HG02884 (cell line): ENCODE results near the gene MAML3.

Experiments used
- ATAC-seq: cut with Tn5 transposase; IDR thresholded peaks from one replicate; pipeline ENCODE4 v1.9.1; 2021; ENCODE audit warnings: mild to moderate bottlenecking, moderate library complexity; ENCODE audit not compliant: unreplicated experiment

Gene MAML3

DNA sequence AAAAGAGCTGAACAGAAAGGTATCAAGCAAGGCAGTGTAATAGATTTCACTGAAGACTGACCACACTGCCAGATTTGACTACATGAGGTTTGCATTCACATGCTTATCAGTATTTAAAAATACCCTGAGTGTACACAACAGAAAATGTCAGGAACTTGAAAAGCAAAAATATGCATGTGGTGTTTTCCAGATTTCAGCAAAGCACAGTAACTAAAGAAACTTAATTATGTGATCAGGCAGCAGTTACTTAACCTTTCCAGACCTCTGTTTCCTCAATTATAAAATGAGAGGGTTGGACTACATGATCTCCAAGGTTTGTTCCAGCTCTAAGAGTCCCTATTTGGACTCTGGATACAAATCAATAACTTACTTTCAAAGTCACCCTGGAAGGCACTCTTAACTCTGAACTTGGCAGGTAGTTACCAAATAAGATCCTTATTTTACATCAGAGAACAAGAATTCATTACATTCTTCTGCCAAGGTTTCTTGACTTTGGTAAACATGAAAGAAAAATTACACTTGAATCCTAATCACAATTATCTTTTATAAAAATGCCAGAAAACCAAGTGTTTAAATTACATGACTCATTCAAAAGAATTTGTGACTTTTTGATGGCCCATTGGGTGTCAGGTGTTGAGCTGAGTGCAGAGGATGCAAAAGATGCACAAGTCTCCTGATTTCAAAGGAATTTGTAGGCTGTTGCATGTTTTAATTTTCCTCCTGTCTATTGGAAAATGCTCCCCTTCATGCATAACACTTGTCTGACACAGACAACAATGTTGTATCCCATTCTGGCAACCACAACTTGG is 246.8 kb downstream of the MAML3 start:
- ATAC-seq = no peak

DNA sequence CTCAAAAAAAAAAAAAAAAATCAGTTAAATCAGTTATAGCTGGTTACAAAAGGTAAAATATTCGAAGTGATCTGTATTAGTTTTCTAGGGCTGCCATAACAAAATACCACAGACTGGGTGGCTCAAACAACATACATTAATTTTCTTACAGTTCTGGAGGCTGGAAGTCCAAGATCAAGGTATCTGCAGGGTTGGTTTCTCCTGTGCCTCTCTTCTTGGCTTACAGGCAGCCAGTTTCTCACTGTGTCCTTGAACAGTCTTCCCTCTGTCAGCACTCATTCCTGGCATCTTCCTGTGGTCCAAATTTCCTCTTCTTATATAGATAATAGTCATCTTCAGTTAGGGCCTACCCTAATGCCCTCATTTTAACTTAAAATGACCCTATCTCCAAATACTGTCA is 248.5 kb downstream of the MAML3 start:
- no peak for ATAC-seq

DNA sequence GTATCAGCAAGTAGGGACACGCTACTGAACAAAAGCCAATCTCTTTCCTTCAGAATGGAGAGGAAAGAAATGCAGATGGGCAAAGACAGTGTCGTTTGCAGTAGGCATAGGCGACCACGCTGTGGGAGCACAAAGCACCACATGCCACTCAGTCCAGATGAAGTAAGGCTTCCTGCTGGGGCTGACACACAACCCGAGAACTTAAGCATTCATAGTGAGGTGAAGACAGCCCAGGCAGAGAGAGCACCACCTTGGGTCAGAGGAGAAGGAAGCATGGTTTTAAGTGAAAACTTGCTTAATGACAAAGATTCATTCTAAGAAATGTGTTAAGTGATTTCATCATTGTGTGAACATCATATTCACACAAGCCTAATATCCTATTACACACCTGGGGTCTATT is 249.6 kb downstream of the MAML3 start:
- no peak for ATAC-seq

DNA sequence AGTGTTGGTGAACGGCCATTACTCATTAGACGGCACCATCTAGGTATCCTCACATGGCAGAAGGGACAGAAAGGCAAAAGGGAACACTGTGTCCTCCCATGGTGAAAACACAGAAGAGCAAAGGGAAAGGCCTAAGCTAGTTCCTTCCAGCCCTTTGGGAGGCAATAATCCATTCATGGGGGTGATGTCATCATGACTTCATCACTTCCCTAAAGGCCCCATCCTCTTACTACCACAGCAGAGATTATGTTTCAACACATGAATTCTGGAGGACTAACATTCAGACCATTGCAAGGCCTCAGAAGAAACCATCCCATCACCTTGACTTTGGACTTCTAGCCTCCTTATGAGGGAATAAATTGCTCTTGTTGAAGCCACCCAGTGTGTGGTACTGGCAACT is 250.1 kb downstream of the MAML3 start:
- no peak for ATAC-seq

DNA sequence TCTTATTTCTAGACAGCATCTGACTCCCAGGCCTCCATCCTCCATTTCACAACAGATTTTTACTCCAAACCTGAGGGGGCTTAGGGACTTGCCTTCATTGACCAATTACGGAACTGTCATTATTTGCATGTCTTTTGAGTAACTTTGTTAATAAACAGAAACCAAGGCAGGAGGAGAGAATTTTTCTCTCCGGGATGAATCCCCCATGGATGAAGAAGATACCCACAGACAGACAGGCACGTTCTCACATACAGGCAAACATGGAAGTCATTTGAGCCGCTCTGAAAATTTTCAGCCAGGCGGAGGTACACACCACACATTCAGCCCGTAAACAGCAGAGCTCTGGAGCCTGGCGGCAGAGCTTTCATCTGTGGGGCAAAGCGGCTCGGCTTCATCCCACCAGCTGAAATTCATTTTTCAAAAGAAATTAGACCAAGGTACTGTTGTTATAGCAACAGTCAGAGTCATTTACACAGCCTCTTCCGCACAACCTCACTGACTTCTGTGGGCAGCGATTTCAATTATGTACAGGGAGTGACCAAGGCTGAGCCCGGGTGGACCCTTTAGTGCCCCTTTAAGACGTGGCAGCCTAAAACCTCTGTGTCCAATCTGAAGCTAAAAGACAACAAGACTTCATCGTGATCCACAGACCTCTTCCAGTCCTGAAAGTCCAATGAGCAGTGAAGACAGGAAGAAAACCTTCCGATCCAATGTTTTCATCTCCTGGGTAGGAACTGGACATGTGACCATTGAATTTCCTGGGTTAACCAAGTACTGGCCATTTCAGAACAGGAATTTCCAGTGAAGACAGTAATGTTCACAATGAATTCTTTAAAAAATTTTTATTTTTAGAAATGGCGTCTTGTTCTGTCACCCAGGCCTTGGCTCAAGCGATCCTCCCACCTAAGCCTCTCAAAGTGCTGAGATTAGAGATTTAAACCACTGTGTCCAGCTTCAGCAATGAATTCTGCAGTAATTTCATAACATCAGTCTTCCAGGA is 251.4 kb downstream of the MAML3 start:
- ATAC-seq = no peak

DNA sequence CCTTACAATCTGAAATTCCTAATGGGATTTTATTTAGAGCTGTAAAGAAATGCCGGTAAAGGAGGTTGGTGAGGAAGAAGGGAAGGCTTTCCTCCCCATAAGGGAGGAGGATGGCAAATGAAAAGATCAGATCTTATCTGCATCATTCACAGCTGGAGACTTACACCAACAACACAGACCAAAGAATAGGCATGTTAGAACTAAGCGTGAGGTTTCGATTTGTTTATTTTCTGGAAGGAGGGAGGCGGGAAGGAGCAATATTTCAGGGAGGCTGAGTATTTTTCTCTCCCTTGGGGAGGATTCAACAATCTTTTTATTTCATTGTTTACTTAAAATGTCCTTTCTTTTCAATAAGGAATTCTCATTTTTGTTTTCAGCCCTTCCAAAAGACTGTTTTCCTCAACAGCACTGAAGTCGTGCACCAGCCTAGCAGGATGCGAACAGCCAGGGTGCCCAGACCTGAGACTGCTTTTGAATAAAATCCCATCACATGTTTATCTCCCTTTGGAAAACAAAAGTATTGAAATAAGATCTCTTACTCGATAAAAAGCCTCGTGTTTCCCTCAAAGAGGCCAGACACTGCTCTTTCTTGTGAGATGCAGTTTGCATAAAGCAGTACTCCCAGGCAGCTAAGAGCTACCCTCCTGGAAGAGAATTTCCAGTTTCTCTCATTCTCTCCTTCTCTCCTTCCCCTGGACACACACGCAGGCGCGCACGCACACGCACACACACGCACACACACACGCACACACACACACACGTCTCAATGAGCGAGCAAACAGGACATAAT is 252.3 kb downstream of the MAML3 start:
- ATAC-seq = no peak

DNA sequence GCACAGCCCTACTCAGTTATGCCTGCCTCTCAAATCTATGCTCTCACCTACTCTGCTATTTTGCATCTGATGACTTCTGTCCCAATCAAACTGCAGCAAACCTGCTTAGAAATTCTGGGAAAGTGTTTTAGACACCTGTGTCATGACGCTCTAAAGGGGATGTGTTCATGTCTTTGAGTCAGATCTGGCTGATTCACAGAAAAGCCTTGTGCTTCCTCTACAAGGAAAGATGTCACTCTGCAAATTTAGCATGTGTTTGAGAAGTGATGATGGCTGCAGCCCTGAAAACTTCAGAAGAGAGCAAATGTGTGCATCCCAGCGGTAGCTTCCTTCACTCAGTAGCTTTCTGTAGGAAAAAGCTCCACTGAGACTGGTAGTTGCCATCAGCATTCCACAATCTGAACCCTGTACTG is 253.0 kb downstream of the MAML3 start:
- ATAC-seq = no peak

DNA sequence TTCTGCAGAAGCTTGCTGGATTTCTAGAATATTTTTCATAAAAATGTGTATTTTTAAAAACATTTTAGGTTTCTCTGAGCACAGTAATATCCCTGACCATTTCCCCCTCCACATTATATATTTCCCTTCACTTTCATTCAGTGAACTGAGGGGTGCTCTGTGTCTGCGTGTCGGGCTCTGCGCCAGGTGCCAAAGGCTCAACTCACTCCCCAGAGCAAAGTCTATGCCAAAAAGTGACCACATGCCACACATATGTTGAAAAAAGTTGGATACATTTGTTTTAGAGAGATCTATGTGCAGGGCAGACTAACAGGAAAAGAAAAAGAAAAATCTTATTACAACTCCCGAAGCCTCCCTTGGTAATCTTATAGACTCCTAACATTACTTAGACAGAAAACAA is 254.6 kb downstream of the MAML3 start:
- ATAC-seq = no peak

DNA sequence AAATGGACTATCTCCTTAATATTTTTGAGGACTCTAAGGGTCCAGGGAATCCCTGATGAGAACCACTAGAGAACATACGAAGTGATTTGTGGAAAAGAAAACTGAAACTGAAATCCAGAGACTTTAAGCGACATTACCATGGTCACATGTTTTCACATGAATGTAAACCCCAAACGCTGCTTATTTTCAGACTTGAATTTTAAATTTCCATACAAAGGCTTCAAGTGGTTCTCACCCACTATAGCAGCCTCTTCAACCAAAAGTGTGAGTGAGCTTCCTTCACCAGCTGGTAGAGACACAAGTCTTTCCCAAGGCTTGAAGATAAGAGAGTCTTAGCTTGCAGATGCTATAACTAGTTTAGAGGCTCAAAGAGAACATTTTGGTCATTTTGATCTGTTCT is 255.7 kb downstream of the MAML3 start:
- ATAC-seq = no peak

DNA sequence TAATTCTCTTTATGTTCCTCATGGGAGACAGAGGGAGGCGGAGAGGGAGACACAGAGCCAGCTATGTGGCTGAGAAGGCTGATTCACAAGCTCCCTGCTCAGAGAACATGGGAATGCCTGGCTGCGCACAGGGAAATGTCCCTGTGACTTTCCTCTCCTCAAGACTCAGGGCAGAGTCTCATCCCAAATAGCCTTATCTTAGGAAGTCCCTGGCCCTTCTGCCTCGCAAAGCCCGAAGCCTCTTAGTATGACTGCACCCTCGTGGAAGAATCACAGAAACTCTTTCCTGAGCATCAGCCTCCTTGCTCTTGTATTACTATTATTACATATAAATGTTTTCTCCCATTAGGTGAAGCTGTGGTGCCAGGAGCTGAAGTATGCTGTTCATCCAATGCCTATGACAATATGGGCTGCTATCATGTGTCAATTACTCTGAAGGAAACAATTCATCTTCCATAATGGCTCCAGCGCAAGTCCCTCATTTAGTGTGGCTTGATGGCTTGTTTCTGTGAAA is 257.8 kb downstream of the MAML3 start:
- ATAC-seq = no peak

DNA sequence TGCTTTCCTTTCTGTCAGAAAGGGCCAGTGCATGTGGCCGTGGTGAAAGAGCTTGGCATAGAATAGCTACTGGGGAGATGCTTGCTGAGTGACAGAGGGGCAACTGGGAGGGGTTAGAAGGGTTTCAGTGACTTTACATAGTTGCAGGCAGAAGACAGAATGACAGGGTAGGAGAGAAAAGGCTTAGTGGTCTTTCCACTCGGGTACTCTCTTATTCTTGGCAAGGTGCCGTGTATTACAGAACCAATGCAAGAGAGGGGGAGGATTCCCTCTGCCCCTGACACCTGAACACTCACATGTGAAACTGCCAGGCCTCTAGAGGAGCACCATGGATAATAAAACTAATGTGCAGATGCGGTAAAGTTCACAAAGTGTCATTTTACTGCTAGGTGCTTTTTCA is 260.2 kb downstream of the MAML3 start:
- no peak for ATAC-seq

DNA sequence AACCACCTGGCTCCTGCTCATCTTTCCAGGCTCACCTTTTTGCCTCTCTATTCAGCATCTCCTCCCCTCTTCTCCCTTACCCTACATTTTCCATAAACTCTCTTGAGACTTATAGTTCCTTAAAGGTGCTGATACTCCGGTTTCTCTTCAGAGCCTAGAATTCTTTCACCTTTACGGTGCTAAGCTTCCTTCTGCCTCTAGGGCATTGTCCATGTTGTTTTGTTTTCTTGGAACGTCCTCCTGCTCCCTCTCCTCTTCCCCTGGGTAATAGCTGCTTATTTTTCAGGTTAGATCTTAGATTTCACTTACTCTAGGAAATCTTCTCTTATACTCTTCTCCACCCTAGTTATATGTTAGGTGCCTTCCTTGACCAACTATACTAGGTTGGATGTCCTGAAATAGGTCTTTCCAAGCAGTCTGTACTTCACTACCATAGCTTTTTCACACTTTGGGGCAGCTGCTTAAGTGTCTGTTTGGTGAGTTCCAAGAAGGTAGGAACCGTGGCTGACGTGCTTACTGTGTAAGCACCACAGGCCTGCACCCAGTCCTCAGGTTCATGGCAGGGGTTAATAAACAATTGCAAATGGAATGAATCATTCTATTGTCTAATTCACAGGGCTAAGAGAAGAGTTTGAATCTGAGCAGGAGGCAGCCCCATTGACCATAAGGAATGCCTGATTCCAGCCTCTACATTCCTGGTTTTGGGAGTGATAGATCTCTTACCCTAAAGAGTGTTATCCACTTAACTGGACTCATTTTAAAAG is 260.8 kb downstream of the MAML3 start:
- ATAC-seq = no peak

DNA sequence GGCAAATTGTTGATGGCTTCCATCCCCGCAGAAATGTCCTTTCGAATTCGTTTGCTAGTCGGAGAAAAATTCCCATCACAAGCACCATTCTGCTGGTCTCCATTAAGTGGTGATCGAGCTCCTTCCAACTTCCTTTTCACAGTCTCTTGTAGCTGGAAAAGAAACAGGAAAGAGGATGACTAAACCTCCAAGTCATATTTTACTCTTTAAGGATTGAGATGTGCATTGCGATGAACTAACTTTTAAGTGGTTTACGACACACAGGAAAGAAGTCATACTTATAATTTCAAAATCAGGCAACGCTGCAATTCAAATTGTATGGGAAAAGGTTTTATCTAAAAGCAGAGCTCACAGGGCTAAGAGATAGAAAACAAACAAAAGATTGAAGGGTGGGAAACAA is 263.2 kb downstream of the MAML3 start:
- no peak for ATAC-seq

DNA sequence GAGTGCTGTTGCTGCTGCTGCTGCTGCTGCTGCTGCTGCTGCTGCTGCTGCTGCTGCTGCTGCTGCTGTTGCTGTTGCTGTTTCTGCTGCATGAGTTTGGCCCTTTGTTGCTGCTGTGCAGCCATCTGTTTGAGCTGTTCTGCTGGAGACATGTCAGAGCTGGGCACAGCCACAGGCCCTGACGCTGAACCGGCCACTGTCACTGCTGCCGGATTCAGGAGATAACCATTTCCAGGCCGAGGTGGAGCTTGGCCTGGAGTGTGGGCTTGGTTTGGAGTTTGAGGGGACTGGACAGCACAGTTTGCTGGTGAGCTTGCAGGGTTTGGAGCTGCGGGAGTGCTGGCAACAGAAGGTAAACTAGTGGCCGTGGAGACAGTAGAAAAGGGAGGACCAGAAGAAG is 264.1 kb downstream of the MAML3 start:
- no peak for ATAC-seq

DNA sequence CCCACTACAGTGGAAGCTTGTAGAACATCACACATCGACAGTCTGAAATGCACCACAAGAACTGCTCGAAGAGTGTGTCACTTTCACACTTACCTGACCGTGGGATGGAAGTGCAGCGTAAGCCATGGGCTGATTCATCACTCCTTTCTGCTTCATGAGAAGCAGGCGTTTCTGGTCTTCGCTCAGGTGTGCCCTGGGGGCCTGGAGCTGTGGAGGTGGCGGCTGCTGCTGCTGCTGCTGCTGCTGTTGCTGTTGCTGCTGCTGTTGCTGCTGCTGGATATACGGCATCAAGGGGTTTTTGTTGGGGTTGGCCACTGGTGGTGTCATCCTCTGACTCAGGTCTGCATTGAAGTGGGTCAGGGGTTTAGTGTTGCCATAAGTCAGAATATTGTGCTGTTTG is 264.7 kb downstream of the MAML3 start:
- ATAC-seq = no peak

DNA sequence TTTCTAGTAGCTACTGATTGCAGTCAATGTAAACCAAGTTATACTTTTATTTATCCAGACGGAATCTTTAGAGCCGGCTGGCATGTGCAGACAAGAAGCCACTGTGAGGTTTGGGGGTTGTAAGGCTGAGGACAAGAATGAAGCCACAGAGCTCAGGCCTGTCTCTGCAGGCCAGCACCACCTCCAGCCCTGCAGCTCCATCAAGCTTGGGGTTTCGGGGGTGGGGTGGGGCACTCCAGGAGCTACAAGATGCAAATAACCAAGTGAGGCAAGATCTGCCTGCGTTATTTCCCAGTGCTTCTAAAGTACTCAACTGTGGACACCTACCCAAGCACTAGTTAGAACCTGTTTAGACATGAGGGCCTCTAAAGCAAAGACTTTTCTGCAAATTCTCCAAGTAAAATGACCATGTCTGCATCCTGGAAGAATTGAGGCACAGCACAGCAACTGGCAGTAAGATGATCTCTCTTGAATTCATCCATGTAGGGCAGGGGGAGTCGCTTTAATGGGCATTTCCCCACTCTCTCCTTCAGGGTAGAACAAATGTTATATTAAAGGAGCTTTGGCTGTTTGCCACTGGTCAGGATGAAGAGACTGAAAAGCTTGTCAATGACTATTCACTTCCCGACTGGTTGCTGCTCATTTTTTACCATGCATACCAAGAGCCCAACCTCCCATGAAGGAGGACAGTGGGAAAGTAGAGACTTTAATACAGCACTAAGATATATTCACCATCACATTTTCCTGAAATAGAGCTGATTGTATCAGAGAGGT is 265.8 kb downstream of the MAML3 start:
- peak; percentile 73 for ATAC-seq

DNA sequence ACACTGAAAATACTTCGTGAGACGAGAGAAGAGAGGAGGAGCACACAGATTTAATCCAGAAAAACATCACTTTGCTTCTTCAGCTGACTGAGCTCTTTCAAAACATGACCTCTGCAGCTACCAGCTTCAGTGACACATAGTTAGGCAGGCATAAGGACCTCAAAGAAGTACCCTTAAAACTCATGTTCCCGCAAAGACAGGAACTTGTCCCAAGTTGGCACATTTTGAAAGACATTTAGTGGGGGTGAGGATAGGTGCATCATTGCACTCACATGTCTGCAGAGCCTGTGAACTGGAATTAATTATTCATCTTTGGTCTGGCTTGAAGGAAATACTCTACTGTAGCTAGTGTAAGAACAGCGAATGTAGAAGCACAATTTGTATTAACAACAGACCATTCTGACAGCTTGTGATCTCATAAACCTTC is 266.6 kb downstream of the MAML3 start:
- no peak for ATAC-seq

DNA sequence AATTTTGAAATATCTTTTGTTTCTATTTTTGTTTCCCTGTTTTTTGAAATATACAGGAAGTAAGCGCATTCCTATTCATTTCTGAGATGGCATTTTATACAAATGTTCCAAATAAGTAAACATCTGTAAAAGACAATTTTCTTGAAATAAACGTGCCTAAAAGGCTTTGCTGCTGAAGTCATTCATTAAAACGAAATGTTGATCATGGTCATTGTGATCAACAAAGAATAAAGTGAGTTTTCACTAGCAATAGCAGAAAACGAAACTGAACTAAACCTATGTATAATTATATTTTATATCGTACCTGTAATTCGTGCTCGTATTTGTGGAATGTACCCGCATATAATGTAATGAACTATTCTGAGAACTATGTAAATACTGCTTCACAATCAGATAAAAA is 267.2 kb downstream of the MAML3 start:
- no peak for ATAC-seq

DNA sequence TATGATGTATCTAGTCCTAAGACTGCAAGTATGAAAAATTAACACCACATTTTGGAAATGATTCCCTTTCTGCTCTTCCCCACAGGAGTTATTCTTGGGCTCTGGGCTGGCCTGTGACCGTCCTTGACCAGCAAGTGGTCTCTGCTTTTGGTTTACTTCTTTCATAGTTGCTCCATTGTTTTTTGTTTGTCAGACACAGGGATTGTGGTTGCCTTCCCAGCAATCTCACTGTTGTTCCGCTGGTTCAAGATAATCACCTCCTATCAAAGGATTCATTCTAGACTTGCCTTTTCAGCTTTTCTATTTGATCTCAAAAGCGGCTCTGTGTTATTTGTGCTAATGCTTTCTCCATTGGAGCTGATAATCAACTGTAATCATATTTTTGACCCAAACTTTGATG is 269.5 kb downstream of the MAML3 start:
- ATAC-seq = no peak
